ENCODE data around the gene TOX3. TPM values are rescaled to one million over a fixed set of nuclear protein-coding genes. Genes with fewer than 3 reads are reported as not detected.
A peak's percentile ranks its signal among the peaks of the same experiment; 100 is the strongest.

The TOX3 gene
- total and polyA plus RNA-seq, 2 of the 13 experiments (the other 11 are each of a cell fraction or from before 2014, with no cell fraction given): 14.5 to 98.6 TPM

DNA sequence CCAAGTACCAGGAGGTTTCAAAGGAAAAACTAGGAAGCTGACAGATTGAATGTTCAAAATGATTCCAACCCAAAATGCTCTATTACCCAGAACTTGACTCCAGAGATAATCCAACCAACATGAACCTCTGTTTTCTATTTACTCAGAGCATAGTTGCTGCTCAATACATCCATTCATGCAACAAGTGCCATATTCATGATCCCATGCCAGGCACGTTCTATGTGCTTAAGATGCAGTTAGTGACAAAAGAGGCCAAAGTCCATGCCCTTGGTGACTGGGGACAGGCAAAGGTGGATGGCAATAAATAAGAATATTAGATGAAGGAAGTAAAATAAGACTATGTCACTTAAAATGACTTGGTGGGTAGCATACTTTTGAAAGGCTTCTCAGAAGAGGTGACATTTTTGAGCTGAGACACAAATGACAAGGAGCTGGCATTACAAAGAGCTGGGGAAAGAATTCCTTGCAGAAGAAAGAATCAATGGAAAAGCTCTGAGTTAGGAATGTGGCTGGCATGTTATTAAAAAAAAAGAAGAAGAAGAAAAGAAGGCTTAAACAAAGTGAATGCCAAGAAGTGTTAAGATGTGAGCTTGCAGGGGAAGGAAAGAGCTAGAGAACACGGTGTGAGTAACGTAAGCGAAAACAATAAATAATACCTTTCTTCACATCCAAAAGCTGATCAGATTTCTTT, 34.5 kb downstream of the TOX3 start (continued):
- TF ChIP-seq HMGA1 (CRISPR knock-in tag; conservative IDR thresholded peaks at IDR 0.05) (no peak), PHF5A (CRISPR knock-in tag; IDR thresholded peaks at IDR 0.05; ENCODE audit: low read depth, unreplicated experiment) (no peak), AHR (CRISPR knock-in tag; IDR thresholded peaks at IDR 0.05) (no peak), ZNF34 (CRISPR knock-in tag; IDR thresholded peaks at IDR 0.05; ENCODE audit: borderline replicate concordance) (no peak), BORCS8-MEF2B (CRISPR knock-in tag; IDR thresholded peaks at IDR 0.05) (no peak), ZNF432 (CRISPR knock-in tag; IDR thresholded peaks at IDR 0.05; ENCODE audit: borderline replicate concordance) (no peak), ZNF558 (CRISPR knock-in tag; IDR thresholded peaks at IDR 0.05; ENCODE audit: borderline replicate concordance) (no peak), ZNF232 (CRISPR knock-in tag; IDR thresholded peaks at IDR 0.05; ENCODE audit: borderline replicate concordance) (no peak), ZNF33B (CRISPR knock-in tag; IDR thresholded peaks at IDR 0.05) (no peak), GATAD1 (CRISPR knock-in tag; IDR thresholded peaks at IDR 0.05) (no peak), MXD4 (CRISPR knock-in tag; IDR thresholded peaks at IDR 0.05) (no peak), ZNF773 (CRISPR knock-in tag; IDR thresholded peaks at IDR 0.05; ENCODE audit: borderline replicate concordance) (no peak), ZNF30 (CRISPR knock-in tag; IDR thresholded peaks at IDR 0.05) (no peak), MIER2 (CRISPR knock-in tag; IDR thresholded peaks at IDR 0.05) (peak; percentile 86; the same call in 1 of the 2 replicates), MXI1 (IDR thresholded peaks at IDR 0.05; ENCODE audit: borderline replicate concordance, low read depth, low read length) (no peak), RELA (CRISPR knock-in tag; IDR thresholded peaks at IDR 0.05) (no peak), ZSCAN25 (CRISPR knock-in tag; IDR thresholded peaks at IDR 0.05) (no peak), ZFP37 (CRISPR knock-in tag; IDR thresholded peaks at IDR 0.05; ENCODE audit: borderline replicate concordance) (no peak), SYNCRIP (IDR thresholded peaks at IDR 0.05; ENCODE audit: insufficient read depth, low read depth, low read length) (no peak), TBX2 (CRISPR knock-in tag; IDR thresholded peaks at IDR 0.05; ENCODE audit: borderline replicate concordance) (0 out of 2 replicates have a peak, but pooled peaks have one; percentile 28), HIVEP1 (CRISPR knock-in tag; IDR thresholded peaks at IDR 0.05) (no peak), TFE3 (CRISPR knock-in tag; IDR thresholded peaks at IDR 0.05) (no peak), ZKSCAN5 (CRISPR knock-in tag; IDR thresholded peaks at IDR 0.05) (no peak), MYNN (CRISPR knock-in tag; IDR thresholded peaks at IDR 0.05; ENCODE audit: low read depth) (no peak), ZMAT3 (CRISPR knock-in tag; conservative IDR thresholded peaks at IDR 0.05) (no peak), ZBTB10 (CRISPR knock-in tag; IDR thresholded peaks at IDR 0.05; ENCODE audit: borderline replicate concordance) (no peak), TFDP2 (CRISPR knock-in tag; IDR thresholded peaks at IDR 0.05) (no peak)
